ENCODE results near the gene B3GALT2. TPM values are rescaled to one million over a fixed set of nuclear protein-coding genes. Genes with fewer than 3 reads are reported as not detected.

B3GALT2 gene
- total RNA-seq, 1 experiment from 2014 or later: not detected

DNA sequence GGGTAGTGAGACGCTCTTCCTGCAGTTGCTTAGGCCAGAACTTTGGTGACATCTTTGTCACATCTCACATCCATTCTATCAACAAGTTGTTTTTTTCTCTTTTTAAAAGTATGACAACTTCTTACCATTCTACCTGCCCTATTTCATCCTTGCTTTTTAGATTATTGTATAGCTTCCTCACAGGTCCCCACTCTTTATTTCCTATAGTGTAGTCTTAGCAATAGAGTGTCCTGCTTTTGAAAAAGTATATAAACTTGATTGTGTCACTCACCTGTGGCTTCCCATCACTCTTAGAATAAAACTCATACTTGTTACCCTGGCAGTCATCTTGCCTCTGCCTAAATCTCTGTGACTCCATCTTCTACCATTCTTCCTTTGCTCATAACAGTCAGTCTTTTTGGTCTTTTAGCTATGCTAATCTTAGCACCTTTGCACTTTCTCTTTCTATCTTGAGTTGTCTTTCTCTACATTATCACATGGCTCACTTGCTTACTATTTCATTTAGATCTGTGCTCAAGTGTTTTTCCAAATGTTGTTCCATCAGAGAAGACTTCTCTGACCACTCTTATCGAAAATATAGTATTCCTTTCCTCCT is 55.0 kb downstream of the B3GALT2 start:
- Histone ChIP-seq H2BK15ac (ENCODE audit: low read depth, low read length) (no peak overlapping the region), H2BK12ac (ENCODE audit: insufficient read length, low read depth, low read length) (no peak overlapping the region), H3K27me3 (ENCODE audit: insufficient read depth, low read length) (no peaks in the 10 kb centered on the region), H2BK20ac (ENCODE audit: low read depth, low read length, poor library complexity, severe bottlenecking) (no peak overlapping the region), H2AFZ (ENCODE audit: low read length) (no peak overlapping the region), H3K79me1 (ENCODE audit: insufficient read depth, low read depth, low read length, poor library complexity, severe bottlenecking) (peaks cover 3% of the 10 kb centered on the region), H4K20me1 (ENCODE audit: control insufficient read depth, insufficient read depth, insufficient read length) (no peaks in the 10 kb centered on the region), H3K23ac (ENCODE audit: insufficient read length, low read depth, low read length) (no peak overlapping the region), H2BK5ac (ENCODE audit: insufficient read length, low read length) (no peak overlapping the region), H4K8ac (replicated peaks; ENCODE audit: insufficient read length, low read depth, low read length) (no peak overlapping the region), H3K56ac (ENCODE audit: insufficient read length, low read depth, low read length) (no peak overlapping the region), H3K79me2 (ENCODE audit: insufficient read depth, low read length) (no peaks in the 10 kb centered on the region; the same call in 1 of the 2 replicates), H3K14ac (ENCODE audit: insufficient read depth, low read length) (no peak overlapping the region), H3K23me2 (ENCODE audit: insufficient read length, low read depth, low read length, poor library complexity, severe bottlenecking) (no peaks in the 10 kb centered on the region), H3K18ac (ENCODE audit: insufficient read length, low read depth, low read length) (no peak overlapping the region), H2AK5ac (ENCODE audit: insufficient read length, low read length) (no peak overlapping the region), H4K91ac (ENCODE audit: insufficient read length, low read depth, low read length) (no peak overlapping the region), H4K5ac (ENCODE audit: insufficient read length, low read depth, low read length) (no peak overlapping the region), H3K4ac (ENCODE audit: low read depth, low read length) (no peak overlapping the region), H3K27ac (ENCODE audit: insufficient read length, low read depth, low read length) (no peak overlapping the region), H2BK120ac (ENCODE audit: low read depth, low read length, poor library complexity, severe bottlenecking) (no peak overlapping the region), H3K4me1 (ENCODE audit: insufficient read depth, low read length) (no peaks in the 10 kb centered on the region), H3K4me2 (ENCODE audit: insufficient read depth, insufficient read length, low read length) (no peak overlapping the region), H3K9ac (ENCODE audit: extremely low read depth, insufficient read length, low read length) (no peak overlapping the region), H3T11ph (ENCODE audit: low read length) (no peak overlapping the region), H3K9me3 (ENCODE audit: control insufficient read depth, low read depth, low read length) (no peaks in the 10 kb centered on the region)
- no peak for DNase-seq
- Mint-ChIP-seq H3K27me3 (ENCODE audit: low read depth) (no peaks in the 10 kb centered on the region), H3K27ac (no peak overlapping the region; a peak in 1 of 7 replicates), H3K4me3 (no peak overlapping the region), H3K4me1 (no peaks in the 10 kb centered on the region), H3K36me3 (ENCODE audit: insufficient read depth in 1 of 3, low read depth in 3 of 3) (peaks cover 28 to 63% (median 61%) of the 10 kb centered on the region in 3 experiments), H3K9me3 (no peaks in the 10 kb centered on the region)
- WGBS (ENCODE audit: extremely low coverage, insufficient read length, low lambda C conversion rate): no CpG with 5 or more reads among the region's 2 CpGs
- TF ChIP-seq, protein P1, sequence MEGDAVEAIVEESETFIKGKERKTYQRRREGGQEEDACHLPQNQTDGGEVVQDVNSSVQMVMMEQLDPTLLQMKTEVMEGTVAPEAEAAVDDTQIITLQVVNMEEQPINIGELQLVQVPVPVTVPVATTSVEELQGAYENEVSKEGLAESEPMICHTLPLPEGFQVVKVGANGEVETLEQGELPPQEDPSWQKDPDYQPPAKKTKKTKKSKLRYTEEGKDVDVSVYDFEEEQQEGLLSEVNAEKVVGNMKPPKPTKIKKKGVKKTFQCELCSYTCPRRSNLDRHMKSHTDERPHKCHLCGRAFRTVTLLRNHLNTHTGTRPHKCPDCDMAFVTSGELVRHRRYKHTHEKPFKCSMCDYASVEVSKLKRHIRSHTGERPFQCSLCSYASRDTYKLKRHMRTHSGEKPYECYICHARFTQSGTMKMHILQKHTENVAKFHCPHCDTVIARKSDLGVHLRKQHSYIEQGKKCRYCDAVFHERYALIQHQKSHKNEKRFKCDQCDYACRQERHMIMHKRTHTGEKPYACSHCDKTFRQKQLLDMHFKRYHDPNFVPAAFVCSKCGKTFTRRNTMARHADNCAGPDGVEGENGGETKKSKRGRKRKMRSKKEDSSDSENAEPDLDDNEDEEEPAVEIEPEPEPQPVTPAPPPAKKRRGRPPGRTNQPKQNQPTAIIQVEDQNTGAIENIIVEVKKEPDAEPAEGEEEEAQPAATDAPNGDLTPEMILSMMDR (conservative IDR thresholded peaks at IDR 0.05): no peak

Small RNA genes within 50 kb of the gene (microRNA-seq; reads per million reads assigned to microRNA genes)
- gene MIR1278 (ENCODE audit: borderline microRNAs expressed): not detected

Other genes with a start within 250 kb of the B3GALT2 start
- 40.9 and 42.1 TPM in 2 replicates for gene UCHL5, start 127.3 kb downstream of the B3GALT2 start, total RNA-seq (2021)
- 79.5 and 84.7 TPM in 2 replicates for gene RO60, start 127.0 kb downstream of the B3GALT2 start, total RNA-seq (2021)
- 7.8 and 10.1 TPM in 2 replicates for gene GLRX2, start 81.2 kb downstream of the B3GALT2 start, total RNA-seq (2021)
- gene CDC73, start 64.6 kb downstream of the B3GALT2 start, total RNA-seq (2021): 62.5 and 63.7 TPM in 2 replicates